22Rv1 (cell line): ENCODE measurements around the gene OR5F1.

Experiments used
- H3K27ac ChIP-seq: fragments of 450-650 bp; 2 replicates; pipeline ENCODE4 v1.5.1; 2017
- CTCF ChIP-seq: fragments of 450-650 bp; IDR thresholded peaks from 2 replicates; pipeline ENCODE4 v1.5.1; 2017; ENCODE audit warnings: mild to moderate bottlenecking
- ZFX ChIP-seq: fragments of 450-650 bp; IDR thresholded peaks from 2 replicates; pipeline ENCODE4 v1.6.1; 2017; ENCODE audit warnings: antibody characterized with exemption, borderline replicate concordance

Gene OR5F1

GRCh38 chr11:55966391-55966790, 28.0 kb downstream of the OR5F1 start:
- TF ChIP-seq CTCF: no peak
- no peak overlapping the region for H3K27ac ChIP-seq

- no peak for TF ChIP-seq CTCF
- no peak for TF ChIP-seq ZFX
- no peak overlapping the region for H3K27ac ChIP-seq
Observed at GRCh38 chr11:55956521-55956920, 37.9 kb downstream of the OR5F1 start.

GRCh38 chr11:55949330-55949729, 45.1 kb downstream of the OR5F1 start:
- TF ChIP-seq CTCF: peak; percentile 35
- TF ChIP-seq ZFX: no peak

More at GRCh38 chr11:55949330-55949729, 45.1 kb downstream of the OR5F1 start:
- no peak overlapping the region for H3K27ac ChIP-seq
